Transverse colon (tissue), 4 donors: ENCODE results near the gene CDK4. TPM values are rescaled to one million over a fixed set of nuclear protein-coding genes. Genes with fewer than 3 reads are reported as not detected.

Source experiments
- DNase-seq: peaks from one replicate; pipeline ENCODE4 v3.0.0-alpha.2; 2019
- H3K27ac ChIP-seq, 4 donors: fragments of 200-600 bp; sonication (generic); 2 replicates each; pipeline ENCODE4 v1.5.1; 2016 to 2018; ENCODE audit warnings: inconsistent platforms in 4 of 4
- H3K27me3 ChIP-seq: fragments of 200-600 bp; sonication (generic); 2 replicates; pipeline ENCODE4 v1.5.1; 2017; ENCODE audit warnings: inconsistent platforms
- H3K36me3 ChIP-seq, 4 donors: fragments of 200-600 bp; sonication (generic); 2 replicates each; pipeline ENCODE4 v1.5.1; 2017 to 2019; ENCODE audit warnings: inconsistent platforms in 4 of 4
- H3K4me1 ChIP-seq, 4 donors: fragments of 200-600 bp; sonication (generic); 2 replicates each; pipeline ENCODE4 v1.5.1; 2017 to 2020; ENCODE audit warnings: inconsistent platforms in 4 of 4
- H3K4me3 ChIP-seq, 4 donors: fragments of 200-600 bp; sonication (generic); 1 replicate in 1 of 4; 2 replicates in 3 of 4; pipeline versions ENCODE4 v1.5.1 to v1.6.1; 2017 to 2019; ENCODE audit warnings: inconsistent platforms in 4 of 4
- H3K9me3 ChIP-seq, 2 donors: fragments of 200-600 bp; sonication (generic); 2 replicates each; pipeline ENCODE4 v1.5.1; 2017 to 2019; ENCODE audit warnings: inconsistent platforms in 2 of 2
- CTCF ChIP-seq, 5 experiments: fragments of 200-600 bp in 3 of 5; fragments of 450-650 bp in 2 of 5; sonication (generic) in 3 of 5; IDR thresholded peaks; 1 replicate in 2 of 5; 2 replicates in 3 of 5; pipeline ENCODE4 v1.5.1; 2016 to 2017; ENCODE audit warnings: antibody characterized with exemption in 5 of 5, inconsistent platforms in 3 of 5, mild to moderate bottlenecking in 2 of 5, moderate library complexity in 1 of 5
- EP300 ChIP-seq: sonication (generic); formaldehyde crosslinking; IDR thresholded peaks from one replicate; pipeline ENCODE4 v1.6.1; 2017; ENCODE audit warnings: antibody characterized with exemption, low read depth
- POLR2A ChIP-seq: fragments of 450-650 bp; IDR thresholded peaks from one replicate; pipeline ENCODE4 v1.6.1; 2016; ENCODE audit warnings: antibody characterized with exemption, mild to moderate bottlenecking, moderate library complexity
- POLR2AphosphoS5 ChIP-seq, 3 donors: sonication (generic); formaldehyde crosslinking; IDR thresholded peaks; one replicate each; pipeline ENCODE4 v1.6.1; 2016; ENCODE audit warnings: antibody characterized with exemption in 3 of 3
- WGBS, 2 donors: methylation state at CpG; one replicate each; pipeline ENCODE4 v1.1.5; 2018; ENCODE audit warnings: low coverage in 1 of 2; 5-methylcytosine and 5-hydroxymethylcytosine counted together
- in situ Hi-C, 4 donors: fragments of 200-750 bp; cut with MboI; loops; one replicate each; pipeline versions ENCODE4 v1.15.0 to v1.15.1; 2017; ENCODE audit warnings: low sequenced_read_pairs in 3 of 4, low pct_ligation_motif_present in 1 of 4, low pct_unique_long_range_greater_than_20kb in 1 of 4
- intact Hi-C: fragments of 100-400 bp; cut with DNase I; formaldehyde crosslinking; loops from one replicate; pipeline ENCODE4 v1.15.1; 2023; ENCODE audit warnings: low total_unique reads
- total RNA-seq, 4 donors: library from RNA; depleted of rRNA; stranded (reverse); fragments of >200 nt; gene quantifications; one replicate each; pipeline ENCODE4 v1.1.0, GENCODE V29; 2016

Gene CDK4
- total RNA-seq, 4 donors from 2014 or later: 20.9 to 194 (median 47.8) TPM

GRCh38 chr12:57755454-57756372 lies 3.6 kb upstream of the CDK4 start:
- intact Hi-C loops (no loop called here), in situ Hi-C loops (no loop called here)
- peak; percentile 70 for DNase-seq
- Histone ChIP-seq H3K4me3 (peak overlapping the region; percentile 68 to 94 (median 80)), H3K9me3 (no peaks in the 10 kb centered on the region), H3K36me3 (peaks cover 0 to 5% (median 0%) of the 10 kb centered on the region in 4 donors), H3K4me1 (peaks cover 12 to 45% (median 39%) of the 10 kb centered on the region in 4 donors), H3K27ac (peak overlapping the region; percentile 83 to 89 (median 85)), H3K27me3 (no peaks in the 10 kb centered on the region)
- TF ChIP-seq POLR2AphosphoS5 (IDR thresholded peaks at IDR 0.05) (peak in 2 of 3 donors; percentile 24 to 39), POLR2A (peak; percentile 49), CTCF (IDR thresholded peaks at IDR 0.05) (no peak)
- WGBS, 2 donors: 1% methylated on average over 33 of the region's 76 CpGs; no CpG with 5 or more reads in 1 of the 2 donors

GRCh38 chr12:57755194-57755453 lies 3.0 kb upstream of the CDK4 start:
- intact Hi-C loops (no loop called here), in situ Hi-C loops (no loop called here)
- H3K27me3 ChIP-seq: no peaks in the 10 kb centered on the region
- WGBS, 2 donors: 0% methylated on average over 12 of the region's 34 CpGs; no CpG with 5 or more reads in 1 of the 2 donors
- H3K4me3 ChIP-seq: peak overlapping the region; percentile 68 to 94 (median 80)
- peak overlapping the region; percentile 83 to 89 (median 85) for H3K27ac ChIP-seq
- peaks cover 0 to 5% (median 0%) of the 10 kb centered on the region in 4 donors for H3K36me3 ChIP-seq
- H3K4me1 ChIP-seq: peaks cover 12 to 46% (median 39%) of the 10 kb centered on the region in 4 donors
- DNase-seq: no peak
- H3K9me3 ChIP-seq: no peaks in the 10 kb centered on the region
- TF ChIP-seq CTCF (IDR thresholded peaks at IDR 0.05) (no peak), POLR2A (no peak), EP300 (no peak), POLR2AphosphoS5 (IDR thresholded peaks at IDR 0.05) (no peak)

GRCh38 chr12:57754411-57755193 lies 2.5 kb upstream of the CDK4 start, which contains the start of gene MARCHF9:
Gene MARCHF9 (plus strand): TSS chr12:57755103. CDS start chr12:57755529, 426 bp downstream.
- 4 to 5% methylated on average over 4 to 14 of the region's 41 CpGs for WGBS, 2 donors
- Histone ChIP-seq H3K27ac (peak within 1 kb of the TSS; percentile 83 to 89 (median 85)), H3K27me3 (no peaks in the 10 kb centered on the region), H3K9me3 (no peaks in the 10 kb centered on the region), H3K36me3 (peaks cover 0 to 5% (median 0%) of the 10 kb centered on the region in 4 donors), H3K4me3 (peak within 1 kb of the TSS; percentile 68 to 94 (median 80)), H3K4me1 (peaks cover 12 to 46% (median 39%) of the 10 kb centered on the region in 4 donors)
- intact Hi-C loops: no loop called here
- DNase-seq: peak; percentile 91
- in situ Hi-C loops: no loop called here
- TF ChIP-seq POLR2A (no peak), POLR2AphosphoS5 (IDR thresholded peaks at IDR 0.05) (peak; percentile 6 to 47 (median 26)), CTCF (IDR thresholded peaks at IDR 0.05) (no peak)

GRCh38 chr12:57753756-57754337 lies 1.7 kb upstream of the CDK4 start:
- WGBS, 2 donors: 14 to 38% methylated on average over 1 of the region's 1 CpG
- Histone ChIP-seq H3K36me3 (peaks cover 0 to 5% (median 2%) of the 10 kb centered on the region in 4 donors), H3K27ac (peak overlapping the region; percentile 83 to 89 (median 85)), H3K9me3 (no peaks in the 10 kb centered on the region), H3K27me3 (no peaks in the 10 kb centered on the region), H3K4me1 (peaks cover 12 to 46% (median 39%) of the 10 kb centered on the region in 4 donors), H3K4me3 (no peak overlapping the region)
- TF ChIP-seq CTCF (IDR thresholded peaks at IDR 0.05) (no peak), EP300 (no peak), POLR2AphosphoS5 (IDR thresholded peaks at IDR 0.05) (no peak), POLR2A (no peak)
- intact Hi-C loops: no loop called here
- DNase-seq: no peak
- in situ Hi-C loops: no loop called here
